DOHH2 (cell line): ENCODE data around the gene TMEM131.

Source experiments
- H3F3A ChIP-seq: fragments of 200-600 bp; sonication (generic), shearing (Covaris generic); 2 replicates; pipeline ENCODE4 v1.6.0; 2016; ENCODE audit warnings: antibody characterized with exemption, mild to moderate bottlenecking; ENCODE audit not compliant: control insufficient read depth, insufficient read depth
- H3K27ac ChIP-seq: fragments of 200-600 bp; sonication (generic); 2 replicates; pipeline ENCODE4 v1.5.1; 2014; ENCODE audit warnings: low read depth, mild to moderate bottlenecking, low read length, moderate library complexity
- H3K27me3 ChIP-seq: fragments of 200-600 bp; sonication (generic); 2 replicates; pipeline ENCODE4 v1.6.1; 2014; ENCODE audit warnings: mild to moderate bottlenecking, low read length, mixed read lengths; ENCODE audit not compliant: control insufficient read depth
- H3K36me3 ChIP-seq: fragments of 200-600 bp; sonication (generic); 2 replicates; pipeline ENCODE4 v1.6.1; 2014; ENCODE audit warnings: mild to moderate bottlenecking, low read length, moderate library complexity, mixed read lengths; ENCODE audit not compliant: control insufficient read depth
- H3K4me1 ChIP-seq: fragments of 200-600 bp; sonication (generic); 2 replicates; pipeline ENCODE4 v1.6.1; 2014; ENCODE audit warnings: mild to moderate bottlenecking, low read length, mixed read lengths; ENCODE audit not compliant: control insufficient read depth
- H3K4me2 ChIP-seq: fragments of 200-600 bp; sonication (generic); 2 replicates; pipeline ENCODE4 v1.6.0; 2014; ENCODE audit warnings: mild to moderate bottlenecking, low read length, moderate library complexity
- H3K4me3 ChIP-seq: fragments of 200-600 bp; sonication (generic); 2 replicates; pipeline ENCODE4 v1.5.1; 2014; ENCODE audit warnings: mild to moderate bottlenecking, low read length, mixed read lengths
- H3K79me2 ChIP-seq: fragments of 200-600 bp; sonication (generic); 2 replicates; pipeline ENCODE4 v1.6.1; 2014; ENCODE audit warnings: mild to moderate bottlenecking, low read length, mixed read lengths; ENCODE audit not compliant: control insufficient read depth
- H3K9me2 ChIP-seq: fragments of 200-600 bp; sonication (generic); replicated peaks from 2 replicates; pipeline ENCODE4 v1.6.1; 2014; ENCODE audit warnings: mild to moderate bottlenecking, low read length, mixed read lengths; ENCODE audit not compliant: control insufficient read depth
- H3K9me3 ChIP-seq: fragments of 200-600 bp; sonication (generic); 2 replicates; pipeline ENCODE4 v1.6.1; 2014; ENCODE audit warnings: antibody characterized with exemption, low read length, mixed read lengths; ENCODE audit not compliant: control insufficient read depth, insufficient read depth
- H4K20me1 ChIP-seq: fragments of 200-600 bp; sonication (generic); 2 replicates; pipeline ENCODE4 v1.6.0; 2014; ENCODE audit warnings: low read depth, mild to moderate bottlenecking, antibody characterized with exemption, low read length, moderate library complexity; ENCODE audit not compliant: control insufficient read depth, insufficient read depth
- EZH2phosphoT487 ChIP-seq: fragments of 200-600 bp; sonication (generic); IDR thresholded peaks from 2 replicates; pipeline ENCODE4 v1.6.1; 2017; ENCODE audit warnings: borderline replicate concordance, mild to moderate bottlenecking, antibody characterized with exemption, low read length, moderate library complexity, mixed read lengths
- TF ChIP-seq, protein P1 (sequence below): fragments of 200-600 bp; sonication (generic); IDR thresholded peaks from one replicate; pipeline ENCODE4 v1.5.1; 2014; ENCODE audit warnings: antibody characterized with exemption, mild to moderate bottlenecking, low read depth, low read length; ENCODE audit not compliant: poor library complexity, severe bottlenecking

The TMEM131 gene

GRCh38 chr2:97996679-97997078, 931 bp upstream of the TMEM131 start:
- peaks cover 37% of the 10 kb centered on the region for H3K79me2 ChIP-seq
- H3K4me1 ChIP-seq: peaks cover 30% of the 10 kb centered on the region
- no peaks in the 10 kb centered on the region for H3K27me3 ChIP-seq
- H4K20me1 ChIP-seq: no peaks in the 10 kb centered on the region
- peak overlapping the region; percentile 91 for H3K4me2 ChIP-seq
- TF ChIP-seq, protein P1, sequence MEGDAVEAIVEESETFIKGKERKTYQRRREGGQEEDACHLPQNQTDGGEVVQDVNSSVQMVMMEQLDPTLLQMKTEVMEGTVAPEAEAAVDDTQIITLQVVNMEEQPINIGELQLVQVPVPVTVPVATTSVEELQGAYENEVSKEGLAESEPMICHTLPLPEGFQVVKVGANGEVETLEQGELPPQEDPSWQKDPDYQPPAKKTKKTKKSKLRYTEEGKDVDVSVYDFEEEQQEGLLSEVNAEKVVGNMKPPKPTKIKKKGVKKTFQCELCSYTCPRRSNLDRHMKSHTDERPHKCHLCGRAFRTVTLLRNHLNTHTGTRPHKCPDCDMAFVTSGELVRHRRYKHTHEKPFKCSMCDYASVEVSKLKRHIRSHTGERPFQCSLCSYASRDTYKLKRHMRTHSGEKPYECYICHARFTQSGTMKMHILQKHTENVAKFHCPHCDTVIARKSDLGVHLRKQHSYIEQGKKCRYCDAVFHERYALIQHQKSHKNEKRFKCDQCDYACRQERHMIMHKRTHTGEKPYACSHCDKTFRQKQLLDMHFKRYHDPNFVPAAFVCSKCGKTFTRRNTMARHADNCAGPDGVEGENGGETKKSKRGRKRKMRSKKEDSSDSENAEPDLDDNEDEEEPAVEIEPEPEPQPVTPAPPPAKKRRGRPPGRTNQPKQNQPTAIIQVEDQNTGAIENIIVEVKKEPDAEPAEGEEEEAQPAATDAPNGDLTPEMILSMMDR: no peak
- no peak for TF ChIP-seq EZH2phosphoT487
- H3K27ac ChIP-seq: no peak overlapping the region
- H3K36me3 ChIP-seq: peaks cover 20% of the 10 kb centered on the region
- no peaks in the 10 kb centered on the region for H3K9me2 ChIP-seq
- no peaks in the 10 kb centered on the region for H3K9me3 ChIP-seq
- peak overlapping the region; percentile 94 for H3K4me3 ChIP-seq
- peaks cover 11% of the 10 kb centered on the region for H3F3A ChIP-seq

- H3K4me2 ChIP-seq: peak overlapping the region; percentile 91
- H4K20me1 ChIP-seq: no peaks in the 10 kb centered on the region; the same call in 1 of the 2 replicates
- peaks cover 45% of the 10 kb centered on the region for H3K4me1 ChIP-seq
- H3K9me3 ChIP-seq: no peaks in the 10 kb centered on the region
- H3K4me3 ChIP-seq: peak overlapping the region; percentile 94
- peaks cover 21% of the 10 kb centered on the region for H3K36me3 ChIP-seq
- no peaks in the 10 kb centered on the region for H3K27me3 ChIP-seq
- peaks cover 11% of the 10 kb centered on the region for H3F3A ChIP-seq
- peaks cover 52% of the 10 kb centered on the region for H3K79me2 ChIP-seq
- peak overlapping the region; percentile 94 for H3K27ac ChIP-seq
- TF ChIP-seq, protein P1: no peak
- TF ChIP-seq EZH2phosphoT487: no peak
- H3K9me2 ChIP-seq: no peaks in the 10 kb centered on the region
Measured at GRCh38 chr2:97995026-97995733, 568 bp downstream of the TMEM131 start.

- peak overlapping the region; percentile 94 for H3K27ac ChIP-seq
- no peaks in the 10 kb centered on the region; the same call in 1 of the 2 replicates for H4K20me1 ChIP-seq
- H3K9me3 ChIP-seq: no peaks in the 10 kb centered on the region
Measured at GRCh38 chr2:97994476-97994875, 1.3 kb downstream of the TMEM131 start.

More at GRCh38 chr2:97994476-97994875, 1.3 kb downstream of the TMEM131 start:
- H3K9me2 ChIP-seq: no peaks in the 10 kb centered on the region
- H3K4me3 ChIP-seq: peak overlapping the region; percentile 94
- peak overlapping the region; percentile 91 for H3K4me2 ChIP-seq
- TF ChIP-seq, protein P1: no peak
- no peak for TF ChIP-seq EZH2phosphoT487
- peaks cover 11% of the 10 kb centered on the region for H3F3A ChIP-seq
- peaks cover 59% of the 10 kb centered on the region for H3K79me2 ChIP-seq
- peaks cover 52% of the 10 kb centered on the region for H3K4me1 ChIP-seq
- peaks cover 28% of the 10 kb centered on the region for H3K36me3 ChIP-seq
- H3K27me3 ChIP-seq: no peaks in the 10 kb centered on the region
